ENCODE measurements around the gene ICA1.
"Not testable (repeated sequence)": the region's sequence is repeated elsewhere in the genome, so short reads cannot be mapped to it uniquely, and the experiment has no call there.

ICA1 gene

GRCh38 chr7:8089036-8089780 is 172.8 kb downstream of the ICA1 start:
- no peak for DNase-seq

- no peak for DNase-seq
These were observed 175.7 kb downstream of the ICA1 start for GRCh38 chr7:8086239-8086638.

GRCh38 chr7:8085420-8085819 is 176.5 kb downstream of the ICA1 start:
- DNase-seq, result no peak

- DNase-seq, result no peak
These were observed 177.1 kb downstream of the ICA1 start for GRCh38 chr7:8084836-8085235.

- DNase-seq, result no peak
These were observed 179.2 kb downstream of the ICA1 start for GRCh38 chr7:8082762-8083161.

GRCh38 chr7:8078418-8078817 is 183.5 kb downstream of the ICA1 start:
- DNase-seq, result no peak

DNA sequence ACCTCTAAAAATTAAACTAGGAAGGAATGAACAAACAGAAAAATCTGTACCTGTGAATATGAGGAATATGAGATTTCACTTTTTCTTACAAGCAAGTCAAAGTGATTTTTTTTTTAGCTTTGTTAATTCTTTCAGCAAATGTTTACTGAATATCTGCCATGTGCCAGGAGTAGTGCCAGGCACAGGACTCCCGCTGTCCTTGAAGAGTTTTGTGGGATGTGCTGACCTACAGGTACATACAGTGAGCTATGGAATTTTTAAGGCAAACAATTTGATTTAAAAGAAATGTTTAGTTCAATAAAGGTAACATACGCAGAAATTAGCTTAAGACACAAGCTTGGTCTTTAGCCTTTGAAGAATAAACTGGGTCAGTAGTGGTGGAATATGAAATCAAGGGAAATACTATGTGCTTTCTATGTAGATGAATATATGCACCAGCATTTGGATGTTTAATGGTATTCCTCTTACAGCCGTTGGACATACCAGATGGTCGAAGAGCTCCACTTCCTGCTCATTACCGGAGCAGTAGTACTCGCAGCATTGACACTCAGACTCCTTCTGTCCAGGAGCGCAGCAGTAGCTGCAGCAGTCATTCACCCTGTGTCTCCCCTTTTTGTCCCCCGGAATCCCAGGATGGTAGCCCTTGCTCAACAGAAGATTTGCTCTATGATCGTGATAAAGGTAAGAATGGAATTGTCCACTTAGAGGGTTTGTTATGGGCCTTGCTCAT is 191.4 kb downstream of the ICA1 start:
- no peak for DNase-seq

GRCh38 chr7:8068892-8069686 is 192.9 kb downstream of the ICA1 start:
- DNase-seq, result no peak

DNA sequence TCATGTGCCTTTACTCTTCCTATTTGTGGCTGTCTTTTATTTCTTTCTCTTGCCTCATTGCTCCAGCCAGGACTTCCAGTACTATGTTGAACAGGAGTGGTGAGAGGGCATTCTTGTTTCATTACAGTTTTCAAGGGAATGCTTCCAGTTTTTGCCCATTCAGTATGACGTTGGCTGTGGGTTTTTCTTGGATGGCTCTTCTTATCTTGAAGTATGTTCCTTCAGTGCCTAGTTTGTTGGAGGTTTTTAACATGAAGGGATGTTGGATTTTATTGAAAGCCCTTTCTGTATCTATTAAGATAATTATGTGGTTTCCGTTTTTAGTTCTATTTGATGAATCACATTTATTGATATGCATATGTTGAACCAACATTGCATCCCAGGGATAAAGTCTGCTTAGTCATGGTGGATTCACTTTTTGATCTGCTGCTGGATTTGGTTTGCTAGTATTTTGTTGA is 196.6 kb downstream of the ICA1 start:
- DNase-seq, result no peak

- DNase-seq, result no peak
These were observed 197.1 kb downstream of the ICA1 start for GRCh38 chr7:8064828-8065227.

GRCh38 chr7:8063706-8064297 is 198.2 kb downstream of the ICA1 start:
- no peak for DNase-seq

GRCh38 chr7:8063300-8063699 is 198.7 kb downstream of the ICA1 start:
- not testable (repeated sequence) for DNase-seq

All from activated CD4-positive, alpha-beta T cell treated with anti-CD3 and anti-CD28 coated beads for 1 hour (primary cell).